NCI-H2227 treated with DMSO at 0.1 percent for 48 hours (cell line): ENCODE data around the gene SIRPA.

Source experiments
- DNase-seq: peaks from one replicate; lab custom pipeline; 2025; lab: John Stamatoyannopoulos, UW

SIRPA gene

GRCh38 chr20:1934156-1934555 lies 38.9 kb downstream of the SIRPA start:
- no peak for DNase-seq

GRCh38 chr20:1934721-1935573 lies 39.7 kb downstream of the SIRPA start:
- DNase-seq, result no peak

GRCh38 chr20:1935696-1936366 lies 40.6 kb downstream of the SIRPA start:
- no peak for DNase-seq

- DNase-seq, result no peak
These were observed 42.2 kb downstream of the SIRPA start for GRCh38 chr20:1937316-1937976.

- no peak for DNase-seq
These were observed 43.5 kb downstream of the SIRPA start for GRCh38 chr20:1938464-1939269.

GRCh38 chr20:1939270-1939595 lies 44.0 kb downstream of the SIRPA start:
- no peak for DNase-seq

GRCh38 chr20:1940581-1940980 lies 45.4 kb downstream of the SIRPA start:
- DNase-seq, result no peak

- no peak for DNase-seq
These were observed 46.0 kb downstream of the SIRPA start for GRCh38 chr20:1941226-1941625.

GRCh38 chr20:1942061-1942460 lies 46.9 kb downstream of the SIRPA start:
- no peak for DNase-seq

GRCh38 chr20:1942486-1943274 lies 47.5 kb downstream of the SIRPA start:
- DNase-seq, result no peak

GRCh38 chr20:1943275-1944002 lies 48.2 kb downstream of the SIRPA start:
- DNase-seq, result no peak

- no peak for DNase-seq
These were observed 49.3 kb downstream of the SIRPA start for GRCh38 chr20:1944345-1945091.

GRCh38 chr20:1945134-1945618 lies 50.0 kb downstream of the SIRPA start:
- no peak for DNase-seq

- DNase-seq, result no peak
These were observed 50.5 kb downstream of the SIRPA start for GRCh38 chr20:1945660-1946059.

- DNase-seq, result no peak
These were observed 51.2 kb downstream of the SIRPA start for GRCh38 chr20:1946442-1946761.

GRCh38 chr20:1946762-1947534 lies 51.7 kb downstream of the SIRPA start:
- no peak for DNase-seq

GRCh38 chr20:1947535-1947846 lies 52.3 kb downstream of the SIRPA start:
- DNase-seq, result no peak

- no peak for DNase-seq
These were observed 54.3 kb downstream of the SIRPA start for GRCh38 chr20:1949347-1950100.

- no peak for DNase-seq
These were observed 55.6 kb downstream of the SIRPA start for GRCh38 chr20:1950836-1951235.
